Hematopoietic multipotent progenitor cell treated with erythropoietin and hydrocortisone succinate and interleukin-3 and kit ligand, for 8 days (in vitro differentiated cells): Measurements from ENCODE around the gene CACNB2.

ENCODE experiments used
- DNase-seq: peaks from one replicate; pipeline ENCODE4 v3.0.0-alpha.2; 2015

Gene CACNB2

DNA sequence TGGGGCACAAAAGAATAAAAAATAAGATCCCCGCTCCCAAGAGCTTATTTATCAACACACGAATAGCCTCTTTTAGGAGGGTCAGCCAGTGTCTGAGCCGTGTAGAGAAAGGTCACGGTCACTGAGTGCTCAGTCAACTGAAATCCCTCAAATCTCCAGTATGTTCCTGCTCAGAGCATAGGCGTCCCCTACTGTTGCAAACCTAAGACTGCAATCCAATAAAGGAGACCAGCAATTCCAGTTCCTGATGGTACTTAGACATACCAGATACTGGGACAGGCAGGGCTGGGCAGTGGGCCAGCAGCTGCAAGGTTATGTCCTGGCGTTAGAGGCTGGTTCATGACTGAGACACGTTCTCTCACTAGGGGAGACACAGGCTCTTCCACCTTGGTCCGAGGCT lies 93.6 kb downstream of the CACNB2 start:
- DNase-seq, result no peak

DNA sequence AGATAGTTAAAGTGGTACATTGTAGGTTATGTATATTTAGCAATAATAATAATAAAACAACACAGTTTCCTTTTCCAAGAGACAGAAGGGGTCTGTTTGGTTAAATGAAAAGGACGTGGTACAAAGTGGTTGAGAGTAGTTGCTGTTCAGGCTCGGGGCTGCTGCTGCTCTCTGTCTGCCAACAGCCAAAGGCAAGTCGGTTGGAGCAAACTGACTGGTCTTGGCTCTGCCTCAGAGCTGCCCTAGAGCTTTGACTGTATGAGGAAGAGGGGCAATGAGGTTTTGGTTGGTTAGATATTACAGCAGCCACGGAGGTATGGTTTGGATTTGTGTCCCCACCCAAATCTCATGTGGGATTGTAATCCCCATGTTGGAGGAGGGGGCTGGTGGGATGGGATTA lies 95.3 kb downstream of the CACNB2 start:
- DNase-seq, result no peak

DNA sequence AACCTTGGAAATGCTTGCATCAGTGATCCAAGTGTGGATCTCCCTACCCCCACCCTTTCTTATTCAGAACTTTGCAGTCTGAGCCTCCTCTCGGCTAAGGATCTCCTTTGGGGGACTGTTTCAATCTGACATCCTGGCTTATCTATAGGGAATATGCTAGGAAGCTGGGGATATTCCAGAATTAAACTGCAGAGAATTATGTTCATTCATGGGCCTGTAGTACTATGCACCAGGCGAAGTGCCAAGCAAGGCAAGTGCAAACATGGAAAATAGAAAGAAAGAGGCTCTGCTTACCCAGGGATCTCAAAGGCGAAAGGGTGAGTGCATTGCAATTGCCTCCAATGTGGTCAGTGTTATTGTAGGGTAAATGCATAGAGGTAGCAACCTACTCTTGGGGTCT lies 96.5 kb downstream of the CACNB2 start:
- DNase-seq, result no peak

DNA sequence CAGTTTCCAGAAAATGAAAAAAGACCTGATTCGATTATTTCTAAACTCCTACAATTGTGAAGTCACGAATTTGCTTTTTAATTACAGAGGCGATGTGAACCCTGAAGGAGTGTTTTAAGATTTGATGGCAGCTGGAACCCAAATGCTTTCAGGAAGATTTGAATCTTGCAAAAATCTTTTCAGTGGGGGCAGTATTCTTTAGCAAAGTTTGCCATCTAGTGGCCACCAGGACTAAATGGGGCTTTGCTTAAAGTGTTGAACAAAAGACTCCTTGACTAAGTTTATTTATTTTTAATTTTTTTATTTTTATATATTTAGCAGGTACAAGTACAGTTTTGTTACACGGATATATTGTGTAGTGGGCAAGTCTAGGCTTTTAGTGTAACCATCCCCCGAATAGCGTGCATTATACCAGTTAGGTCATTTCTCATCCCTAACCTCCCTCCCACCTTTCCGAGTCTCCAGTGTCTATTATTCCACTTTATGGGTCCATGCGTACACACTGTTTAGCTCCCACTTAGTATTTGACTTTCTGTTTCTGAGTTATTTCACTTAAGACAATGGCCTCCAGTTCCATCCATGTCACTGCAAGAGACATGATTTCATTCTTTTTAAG lies 98.8 kb downstream of the CACNB2 start:
- peak; percentile 38 for DNase-seq

DNA sequence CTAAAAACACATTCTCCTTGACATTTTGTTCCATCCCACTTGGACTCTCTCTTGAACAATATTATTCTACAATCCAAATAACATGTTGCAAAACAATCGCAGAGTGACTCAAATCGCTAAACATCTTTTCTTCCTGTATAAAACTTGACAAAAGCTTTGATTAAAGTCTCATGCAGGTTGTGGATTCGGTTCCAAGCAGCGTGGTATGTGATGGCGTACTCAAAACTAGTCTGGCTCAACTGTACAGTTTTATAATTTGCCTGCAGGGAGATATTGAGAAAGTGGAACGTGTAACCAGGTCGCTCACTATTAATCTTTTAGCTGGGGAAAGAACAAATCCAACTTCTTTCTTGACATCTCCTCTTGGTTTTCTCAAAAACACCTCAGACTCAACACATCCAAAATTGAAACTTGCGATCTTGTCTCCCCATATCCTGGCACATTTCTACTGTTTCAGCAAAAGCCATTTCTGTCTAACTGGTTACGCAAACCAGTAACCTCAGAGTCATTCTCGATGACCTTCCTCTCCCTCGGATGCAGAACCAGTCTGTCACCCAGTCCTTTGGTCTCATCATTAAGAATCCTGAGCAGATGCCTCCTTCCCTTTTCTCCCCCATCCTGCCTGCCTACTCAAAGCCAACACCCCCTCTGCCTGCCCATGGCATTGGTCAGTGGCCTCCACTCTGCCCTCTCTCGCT lies 100.1 kb downstream of the CACNB2 start:
- DNase-seq, result no peak

DNA sequence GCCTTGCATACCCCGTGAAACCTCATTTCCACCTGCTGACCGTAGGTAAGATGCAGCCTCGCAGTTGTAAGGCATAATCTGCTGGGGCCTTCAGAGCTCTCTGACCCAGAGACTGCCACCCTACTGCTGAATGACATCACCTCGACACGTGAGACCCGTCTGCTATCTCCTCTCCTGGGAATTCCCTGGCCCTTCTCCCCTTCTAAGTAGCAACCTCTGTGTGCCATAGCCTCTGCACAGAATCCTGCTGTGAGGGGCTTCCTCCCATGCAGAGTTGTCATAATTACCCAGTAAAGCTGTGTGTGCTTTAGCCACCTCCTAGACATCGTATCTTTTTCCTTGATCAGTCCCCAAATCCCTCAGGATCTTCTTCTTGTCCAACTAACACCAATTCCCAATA lies 106.7 kb downstream of the CACNB2 start:
- DNase-seq, result no peak

DNA sequence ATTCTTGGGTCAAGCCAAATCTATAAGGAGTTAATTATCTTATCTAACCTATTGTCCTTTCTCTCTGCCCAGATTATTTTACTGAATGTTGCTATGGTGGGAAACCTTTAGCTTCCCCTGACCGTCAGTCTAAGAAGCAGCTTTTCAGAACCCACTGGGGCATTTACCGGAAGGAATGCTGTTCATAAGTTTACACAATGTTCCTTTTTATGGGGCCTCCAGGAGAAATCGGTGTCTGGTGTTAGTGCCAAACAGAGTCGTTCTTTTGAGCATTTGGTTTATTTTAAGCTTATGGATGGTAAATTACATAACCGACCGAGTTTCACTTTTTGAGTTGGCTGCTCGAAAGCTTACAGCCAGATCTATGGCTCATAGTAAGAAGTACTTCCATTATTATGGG lies 111.9 kb downstream of the CACNB2 start:
- DNase-seq, result no peak

DNA sequence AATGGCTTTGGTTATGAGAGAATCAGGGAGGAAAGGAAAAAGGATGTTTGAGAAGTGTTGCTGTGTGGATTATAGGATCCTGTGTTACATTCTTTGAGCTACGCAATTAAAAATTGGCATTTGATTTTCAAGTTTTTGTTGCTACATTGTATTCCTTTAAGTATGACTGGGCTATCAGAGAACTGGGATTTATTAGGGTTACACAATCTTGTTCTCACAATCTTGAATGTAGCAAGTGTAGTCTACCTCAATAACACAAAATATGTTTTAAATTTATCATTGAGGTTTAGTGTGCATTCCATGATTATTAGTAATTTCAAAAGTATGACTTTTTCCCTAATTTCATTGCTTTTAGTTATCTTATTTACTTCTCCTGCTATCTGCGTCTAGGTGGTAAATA lies 113.9 kb downstream of the CACNB2 start:
- no peak for DNase-seq

DNA sequence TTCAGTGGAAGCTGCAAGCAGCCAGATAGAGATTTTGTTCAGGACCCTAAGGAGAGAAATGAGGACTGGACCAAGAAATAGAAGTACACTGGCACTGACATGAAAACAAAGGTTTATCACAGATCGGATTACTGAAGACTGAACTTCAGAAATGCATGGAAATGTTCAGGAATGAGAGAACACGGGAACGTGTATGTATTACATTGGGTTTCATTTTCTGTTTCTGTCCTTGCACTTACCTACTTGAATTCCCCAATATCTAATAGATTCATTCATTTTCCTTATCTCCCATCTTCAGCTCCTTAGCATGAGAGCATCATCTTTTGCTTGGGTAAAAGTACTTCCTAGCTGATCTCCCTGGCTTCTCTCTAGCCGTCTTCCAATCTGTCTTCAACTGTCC lies 114.5 kb downstream of the CACNB2 start:
- DNase-seq, result no peak

DNA sequence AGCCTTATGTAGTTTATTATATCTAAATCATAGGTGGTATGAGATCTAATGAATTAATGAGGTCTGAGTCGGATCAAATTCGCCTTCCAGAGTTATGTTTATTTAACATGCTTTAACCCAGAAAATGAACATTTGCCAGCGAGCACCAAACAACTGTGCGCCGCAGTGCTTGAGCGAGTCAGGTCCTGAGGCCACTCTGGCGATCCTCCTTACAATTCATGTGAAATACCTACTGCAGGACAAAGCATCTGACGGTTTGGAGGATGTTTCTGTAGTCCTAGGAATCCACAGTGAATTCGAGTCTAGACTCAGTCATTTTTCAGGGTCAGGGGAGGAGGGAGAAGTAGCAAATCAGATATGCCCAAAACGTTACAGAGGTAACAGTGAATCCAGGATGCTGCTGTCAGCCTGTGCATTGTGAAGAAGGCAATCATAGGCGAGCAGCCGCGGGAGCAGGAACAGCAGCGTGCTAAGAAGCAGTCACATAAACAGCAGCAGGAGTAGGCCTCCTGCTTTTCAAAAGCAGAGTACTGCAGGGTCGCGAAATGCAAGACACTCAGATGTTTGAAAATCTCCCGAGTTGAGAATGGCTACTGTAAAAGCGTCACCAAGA lies 120.2 kb downstream of the CACNB2 start:
- DNase-seq, result no peak

DNA sequence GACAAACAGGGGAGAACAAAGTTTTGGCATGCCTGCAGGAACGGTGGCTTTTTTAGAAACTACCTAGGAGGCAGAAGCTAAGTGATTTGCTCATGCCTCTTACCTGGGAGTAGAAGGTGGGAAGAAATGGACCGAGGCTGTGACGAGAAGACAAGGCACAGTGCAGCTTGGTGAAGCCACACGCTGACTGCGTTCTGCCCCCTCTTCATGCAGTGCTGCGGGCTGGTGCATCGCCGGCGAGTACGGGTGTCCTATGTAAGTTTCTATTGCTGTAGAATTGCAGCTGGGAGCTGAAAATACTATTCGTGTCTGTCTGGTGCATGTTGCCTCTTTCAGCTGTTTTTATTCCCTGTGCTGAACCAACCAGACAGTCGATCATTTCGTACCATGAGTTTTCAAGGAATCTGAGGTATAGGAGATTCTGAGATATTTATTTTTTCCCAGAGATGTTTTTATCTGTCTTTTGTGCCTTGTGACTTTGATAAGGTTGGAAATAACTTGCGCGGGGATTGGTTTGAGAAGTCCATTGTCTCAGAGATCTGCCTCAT lies 120.9 kb downstream of the CACNB2 start:
- no peak for DNase-seq

DNA sequence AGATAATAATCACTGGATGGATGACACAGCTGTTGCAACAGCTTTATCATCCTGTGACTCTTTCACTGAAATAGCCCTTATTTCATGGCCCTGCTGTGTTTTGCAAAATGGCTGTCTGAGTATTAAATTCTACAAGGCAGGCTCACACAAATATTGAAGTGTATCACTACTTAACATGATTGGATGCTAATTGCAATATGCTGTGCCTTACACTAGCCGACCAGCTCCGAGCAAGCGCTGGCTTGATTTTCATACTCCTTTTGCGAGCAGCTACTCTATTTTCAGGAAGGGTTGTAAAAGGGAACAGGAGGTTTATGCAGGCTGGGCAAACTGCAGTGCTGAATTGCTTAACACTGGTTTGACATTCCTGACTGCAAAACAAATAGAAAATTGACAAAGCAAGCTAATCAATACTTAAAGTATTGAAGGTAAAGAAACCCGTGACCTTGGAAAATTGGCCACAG lies 121.6 kb downstream of the CACNB2 start:
- no peak for DNase-seq

DNA sequence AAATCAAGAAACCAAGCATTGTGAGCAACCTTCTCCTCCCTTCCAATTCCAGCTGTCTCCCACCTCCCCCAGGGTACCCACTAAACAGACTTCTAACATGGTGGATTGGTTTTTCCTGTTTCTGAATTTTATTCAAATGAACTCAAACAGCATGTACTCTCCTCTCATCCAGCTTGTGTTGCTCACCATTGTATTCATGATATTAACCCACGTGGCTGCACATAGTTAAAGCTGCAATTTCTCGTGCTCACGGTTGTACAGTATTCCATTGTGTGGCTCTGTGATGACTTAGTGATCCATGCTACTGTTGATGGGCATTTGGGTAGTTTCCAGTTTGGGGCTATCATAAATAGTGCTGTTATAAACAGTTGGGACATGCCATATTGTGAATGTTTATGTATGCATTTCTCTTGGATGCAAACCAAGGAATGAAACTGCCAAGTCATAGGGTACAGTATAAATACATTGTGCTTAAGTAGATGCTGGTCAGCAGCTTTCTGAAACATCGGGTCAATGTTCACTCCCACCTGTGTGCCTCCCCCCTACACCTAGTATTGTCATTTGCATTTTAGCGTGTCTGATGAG lies 124.3 kb downstream of the CACNB2 start:
- no peak for DNase-seq

DNA sequence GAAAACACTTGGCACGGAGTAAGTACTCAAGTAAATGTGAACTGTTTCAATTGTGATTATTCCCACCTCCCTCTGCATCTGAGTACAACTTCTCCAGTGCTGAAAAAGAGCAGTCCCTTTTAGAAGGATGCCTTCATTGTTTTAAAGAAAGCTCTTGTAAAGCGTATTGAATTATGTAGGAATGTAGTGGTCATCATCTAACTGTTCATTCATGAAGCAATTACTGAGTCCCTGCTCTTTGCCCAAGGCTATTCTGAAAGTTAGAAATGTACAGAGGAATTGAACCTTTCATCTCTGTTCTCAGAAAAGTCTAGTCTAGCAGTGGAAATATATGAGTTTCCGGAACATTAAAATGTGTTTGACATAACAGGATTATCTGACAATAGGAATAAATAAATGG lies 127.8 kb downstream of the CACNB2 start:
- DNase-seq, result no peak

DNA sequence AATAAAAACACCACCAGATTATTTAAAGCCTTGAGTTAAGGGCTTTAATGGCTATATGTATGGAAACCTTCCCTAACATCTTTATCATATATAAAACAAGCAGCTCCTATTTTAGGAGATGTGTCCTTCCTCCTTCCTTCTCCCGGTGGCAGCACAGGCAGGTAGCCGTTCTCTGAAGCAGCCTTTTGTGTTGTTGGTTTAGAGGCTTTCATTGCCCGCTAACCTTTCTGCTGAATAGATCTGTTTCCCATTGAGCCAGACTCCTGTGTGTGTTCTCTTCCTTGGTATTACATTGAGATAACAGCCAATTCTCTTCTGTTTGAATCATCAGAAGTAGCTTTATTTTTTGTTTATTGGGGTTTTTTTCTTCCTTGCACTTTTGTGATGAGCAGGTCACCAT lies 131.3 kb downstream of the CACNB2 start:
- DNase-seq, result no peak

DNA sequence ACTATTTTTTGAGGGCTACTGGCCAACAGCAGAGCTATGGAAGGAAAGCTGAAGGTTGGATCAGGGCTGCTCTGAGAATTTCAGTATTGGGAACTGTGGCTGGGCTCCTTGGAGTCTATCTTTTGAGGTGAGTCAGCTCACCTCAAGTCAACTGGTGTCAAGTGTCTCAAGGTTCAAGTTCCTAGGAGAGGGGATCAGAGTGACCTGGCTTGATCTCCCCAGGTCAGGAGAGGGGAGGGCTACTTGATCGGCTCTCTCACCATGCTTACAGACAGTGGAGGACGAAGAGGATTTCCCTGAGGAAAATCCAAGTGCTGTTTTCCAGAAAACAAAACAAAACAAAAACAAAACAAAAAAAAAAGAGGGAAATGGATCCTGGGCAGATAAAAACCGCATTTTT lies 132.8 kb downstream of the CACNB2 start:
- DNase-seq, result no peak

DNA sequence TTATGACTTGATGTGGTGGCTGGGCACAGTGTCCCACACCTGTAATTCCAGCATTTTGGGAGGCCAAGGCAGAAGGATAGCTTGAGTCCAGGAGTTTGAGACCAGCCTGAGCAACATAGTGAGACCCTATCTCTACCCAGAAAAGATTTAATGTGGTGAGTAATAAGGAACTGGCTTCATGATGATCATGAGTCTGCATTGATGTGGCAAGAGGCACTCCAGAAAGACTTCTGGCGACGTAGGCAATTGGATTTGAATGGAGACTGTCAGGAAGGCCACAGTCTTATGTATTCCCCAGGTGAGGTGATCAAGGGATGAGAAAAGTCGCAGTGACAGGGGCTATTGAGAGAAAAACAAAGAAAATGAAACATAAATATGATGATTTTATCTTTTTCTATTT lies 138.0 kb downstream of the CACNB2 start:
- no peak for DNase-seq

DNA sequence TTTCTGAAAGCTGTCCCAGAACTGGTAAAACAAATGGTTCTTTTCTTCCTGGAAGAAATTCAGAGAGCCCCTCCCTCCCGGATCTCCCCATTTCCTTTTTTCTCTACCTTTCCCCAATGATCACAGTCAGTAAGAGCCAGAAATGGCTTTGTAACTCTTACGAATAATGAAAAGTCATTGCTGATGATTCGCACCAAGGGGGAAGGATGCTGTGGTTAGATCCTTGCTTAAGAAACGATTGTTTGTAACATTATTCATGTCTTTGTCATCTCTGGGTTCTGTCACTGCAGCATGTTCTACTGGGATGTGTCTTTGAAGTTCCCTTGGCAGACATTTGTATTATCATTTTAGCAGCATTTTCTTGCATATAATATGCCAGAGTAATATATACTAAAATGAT lies 138.9 kb downstream of the CACNB2 start:
- no peak for DNase-seq

DNA sequence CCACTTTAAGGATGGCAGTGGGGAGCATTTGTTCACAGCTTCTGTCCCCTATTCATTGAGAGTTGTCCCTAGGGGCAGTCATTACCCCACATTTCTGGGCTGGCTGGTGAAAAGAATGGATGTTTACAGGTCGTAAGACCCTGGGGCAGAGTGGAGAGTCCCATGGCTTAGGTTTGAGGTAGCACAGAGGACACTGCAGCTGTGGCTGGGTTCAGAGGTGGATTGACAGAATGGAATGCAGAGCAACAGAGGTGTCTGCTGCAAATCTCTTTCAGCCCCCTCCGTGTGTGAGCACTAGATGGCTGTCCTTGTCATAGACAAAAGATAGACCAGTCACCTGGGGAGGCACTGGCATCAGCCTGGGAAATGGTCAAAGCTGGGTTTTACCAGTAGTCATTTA lies 141.9 kb downstream of the CACNB2 start:
- no peak for DNase-seq

DNA sequence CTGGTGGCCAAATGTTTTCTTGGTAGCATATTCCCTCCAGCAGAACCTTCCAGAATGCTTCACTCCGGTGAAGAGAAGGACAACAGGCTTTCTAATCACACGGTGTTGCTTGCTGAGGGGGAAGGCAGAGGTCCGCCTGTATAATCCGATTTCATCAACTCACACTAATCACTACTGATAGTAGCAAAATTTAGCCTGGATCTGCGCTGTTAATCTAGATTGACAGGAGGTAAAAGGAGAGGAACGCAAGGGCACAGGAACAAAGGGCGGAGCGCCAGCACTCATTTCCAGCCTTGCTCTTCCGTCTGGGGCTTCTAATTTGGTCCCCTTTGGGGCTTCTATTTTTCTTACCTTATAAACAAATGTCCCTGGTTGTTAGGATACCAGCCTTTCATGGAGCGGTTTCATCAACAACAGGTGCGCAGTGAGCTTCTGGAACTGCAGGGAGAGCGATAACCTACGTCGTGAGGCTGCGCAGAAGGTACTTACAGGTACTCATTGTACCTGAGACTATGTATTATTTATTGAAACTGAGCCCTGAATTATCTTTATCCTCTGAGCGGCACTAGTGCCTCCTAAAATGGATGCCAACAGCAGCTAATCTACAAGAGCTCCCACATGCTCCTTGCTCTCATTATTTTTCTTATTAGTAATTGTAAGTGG lies 150.6 kb downstream of the CACNB2 start:
- DNase-seq, result no peak

DNA sequence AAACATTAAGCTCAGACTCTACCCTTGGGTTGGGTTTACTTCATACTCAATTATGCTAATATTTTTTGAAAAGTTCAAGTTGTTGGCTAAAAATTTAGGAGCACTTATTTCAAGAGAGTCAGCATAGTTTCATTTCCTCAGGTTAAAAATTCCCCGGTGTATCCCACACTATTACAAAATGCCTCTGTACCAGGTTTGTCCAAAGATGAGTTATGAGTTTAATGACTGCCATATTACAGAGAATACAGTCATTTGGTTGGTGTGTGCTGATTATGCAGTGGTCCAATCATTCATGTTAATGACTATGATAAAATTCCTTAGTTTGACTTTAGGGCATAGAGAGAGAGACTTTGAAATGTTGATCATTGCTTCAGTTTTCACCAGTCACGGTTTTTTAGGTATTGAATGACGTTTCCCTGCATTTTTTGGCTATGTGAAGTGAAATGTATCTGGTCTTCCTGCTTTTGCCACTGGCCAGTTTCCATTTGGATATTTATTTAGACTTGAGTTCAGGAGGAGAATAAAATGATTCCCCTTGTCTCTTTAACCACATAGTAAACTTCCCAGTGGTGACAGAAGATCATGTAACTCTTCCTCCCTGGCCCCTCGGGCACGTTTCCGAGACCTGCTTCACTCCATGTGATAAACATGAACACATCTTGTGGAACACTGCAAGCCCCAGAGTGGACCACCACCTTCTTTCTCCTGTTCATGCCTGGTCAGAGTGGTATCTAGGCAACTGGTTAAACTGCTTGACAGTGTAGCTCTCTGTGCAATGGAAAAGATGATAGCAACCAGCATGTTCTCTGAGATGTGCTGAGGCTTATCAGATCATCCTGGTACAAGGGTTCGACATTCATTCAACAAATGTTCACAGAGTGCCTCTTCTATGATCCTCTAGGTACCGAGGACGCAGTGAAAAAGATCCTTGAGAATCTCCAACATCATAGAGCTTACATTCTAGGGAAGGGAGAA lies 153.6 kb downstream of the CACNB2 start:
- no peak for DNase-seq

DNA sequence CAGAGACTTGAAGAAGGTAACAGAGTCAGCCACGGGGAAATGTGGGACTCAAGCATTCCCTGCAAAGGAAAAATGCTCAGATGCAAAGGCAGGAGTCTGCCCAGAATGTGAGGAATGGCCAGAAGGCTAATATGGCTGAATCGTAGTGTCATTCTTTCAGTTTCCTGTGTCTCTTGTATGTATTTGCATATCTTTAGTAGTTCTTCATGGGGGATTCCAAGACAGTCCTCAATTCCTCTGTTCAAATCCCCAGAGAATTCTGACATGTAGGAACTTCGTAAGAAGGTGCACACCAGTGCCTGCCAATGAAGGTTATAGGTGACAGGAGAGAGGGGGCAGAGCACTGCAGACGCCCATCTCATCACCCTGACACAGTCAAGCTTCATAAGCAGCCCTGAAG lies 154.4 kb downstream of the CACNB2 start:
- no peak for DNase-seq
